C4-2B (cell line): ENCODE measurements around the gene CFAP210.

Experiments
- ZFX ChIP-seq: fragments of 450-650 bp; IDR thresholded peaks from 2 replicates; pipeline ENCODE4 v1.6.1; 2017
- TF ChIP-seq, protein P1 (sequence below): fragments of 450-650 bp; conservative IDR thresholded peaks from 2 replicates; pipeline ENCODE4 v1.5.1; 2017; ENCODE audit warnings: mild to moderate bottlenecking

DNA sequence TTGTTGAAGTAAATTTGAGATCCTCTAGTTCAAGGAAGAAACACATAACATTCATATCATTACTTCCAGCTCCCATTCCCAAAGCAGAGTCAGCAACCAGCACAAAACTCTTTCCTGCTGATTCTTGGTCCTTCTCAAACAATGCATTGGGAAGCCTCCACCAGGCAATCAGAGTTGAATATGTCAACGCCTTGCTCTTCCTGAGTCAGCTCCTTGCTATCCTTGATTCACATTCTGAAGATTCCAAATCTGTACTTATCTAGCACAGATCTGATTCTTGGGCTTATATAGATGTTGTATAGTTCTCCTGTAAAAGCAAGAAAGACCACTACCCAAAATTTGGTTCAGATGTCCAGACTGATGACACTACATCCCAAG lies 29.6 kb downstream of the CFAP210 start:
- TF ChIP-seq, protein P1, sequence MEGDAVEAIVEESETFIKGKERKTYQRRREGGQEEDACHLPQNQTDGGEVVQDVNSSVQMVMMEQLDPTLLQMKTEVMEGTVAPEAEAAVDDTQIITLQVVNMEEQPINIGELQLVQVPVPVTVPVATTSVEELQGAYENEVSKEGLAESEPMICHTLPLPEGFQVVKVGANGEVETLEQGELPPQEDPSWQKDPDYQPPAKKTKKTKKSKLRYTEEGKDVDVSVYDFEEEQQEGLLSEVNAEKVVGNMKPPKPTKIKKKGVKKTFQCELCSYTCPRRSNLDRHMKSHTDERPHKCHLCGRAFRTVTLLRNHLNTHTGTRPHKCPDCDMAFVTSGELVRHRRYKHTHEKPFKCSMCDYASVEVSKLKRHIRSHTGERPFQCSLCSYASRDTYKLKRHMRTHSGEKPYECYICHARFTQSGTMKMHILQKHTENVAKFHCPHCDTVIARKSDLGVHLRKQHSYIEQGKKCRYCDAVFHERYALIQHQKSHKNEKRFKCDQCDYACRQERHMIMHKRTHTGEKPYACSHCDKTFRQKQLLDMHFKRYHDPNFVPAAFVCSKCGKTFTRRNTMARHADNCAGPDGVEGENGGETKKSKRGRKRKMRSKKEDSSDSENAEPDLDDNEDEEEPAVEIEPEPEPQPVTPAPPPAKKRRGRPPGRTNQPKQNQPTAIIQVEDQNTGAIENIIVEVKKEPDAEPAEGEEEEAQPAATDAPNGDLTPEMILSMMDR, result no peak
- TF ChIP-seq ZFX, result no peak
